Choroid plexus epithelial cell (primary cell): ENCODE data around the gene RPGRIP1L.

Experiments used
- DNase-seq: peaks from one replicate; pipeline ENCODE4 v3.0.0-alpha.2; 2010; ENCODE audit warnings: low read depth
- H3K4me3 ChIP-seq: 2 replicates; pipeline ENCODE4 v1.5.1; 2011; ENCODE audit warnings: low read depth, mild to moderate bottlenecking, control low read depth, low read length, moderate library complexity
- CTCF ChIP-seq: conservative IDR thresholded peaks from 2 replicates; pipeline ENCODE4 v1.5.1; 2011; ENCODE audit warnings: low read depth, mild to moderate bottlenecking, control low read depth, inconsistent platforms, low read length, moderate library complexity

The RPGRIP1L gene

GRCh38 chr16:53732296-53732929 is 28.8 kb upstream of the RPGRIP1L start:
- DNase-seq: no peak
- no peak for TF ChIP-seq CTCF

GRCh38 chr16:53730693-53731092 is 27.0 kb upstream of the RPGRIP1L start:
- no peak overlapping the region for H3K4me3 ChIP-seq
- no peak for DNase-seq
- no peak for TF ChIP-seq CTCF

More at GRCh38 chr16:53732296-53732929, 28.8 kb upstream of the RPGRIP1L start:
- no peak overlapping the region for H3K4me3 ChIP-seq

- DNase-seq: no peak
- no peak for TF ChIP-seq CTCF
- no peak overlapping the region for H3K4me3 ChIP-seq
These were observed 23.0 kb upstream of the RPGRIP1L start for GRCh38 chr16:53726625-53727024.

GRCh38 chr16:53721017-53721416 is 17.4 kb upstream of the RPGRIP1L start:
- H3K4me3 ChIP-seq: no peak overlapping the region
- no peak for TF ChIP-seq CTCF
- DNase-seq: no peak

- no peak for TF ChIP-seq CTCF
- no peak overlapping the region for H3K4me3 ChIP-seq
- DNase-seq: no peak
These were observed 13.9 kb upstream of the RPGRIP1L start for GRCh38 chr16:53717577-53717976.

- no peak for TF ChIP-seq CTCF
- no peak for DNase-seq
These were observed 11.3 kb upstream of the RPGRIP1L start for GRCh38 chr16:53715023-53715384.

More at GRCh38 chr16:53715023-53715384, 11.3 kb upstream of the RPGRIP1L start:
- no peak overlapping the region for H3K4me3 ChIP-seq
